SK-N-SH (cell line): ENCODE measurements around the gene ASH1L. TPM values are rescaled to one million over a fixed set of nuclear protein-coding genes. Genes with fewer than 3 reads are reported as not detected.

Experiments used
- CTCF ChIA-PET: fragments of 300-600, 350-600 bp; formaldehyde crosslinking; extraction: SDS; loops from one replicate; lab custom pipeline; 2021; lab: Yijun Ruan, JAX
- POLR2A ChIA-PET: fragments of 350-600 bp; sonication (Branson Sonifier 250); formaldehyde crosslinking; extraction: SDS; loops from one replicate; lab custom pipeline; 2020; ENCODE audit warnings: antibody characterized with exemption, inconsistent platforms; lab: Yijun Ruan, JAX
- DNase-seq: peaks from one replicate; pipeline ENCODE4 v3.0.0; 2012
- H2AFZ ChIP-seq: fragments of 200-600 bp; sonication (generic); 2 replicates; pipeline ENCODE4 v1.8.1; 2016; ENCODE audit warnings: antibody characterized with exemption, mild to moderate bottlenecking, low read depth
- H3F3A ChIP-seq: fragments of 200-600 bp; sonication (generic); replicated peaks from 2 replicates; pipeline ENCODE3; 2016; ENCODE audit warnings: antibody characterized with exemption, mild to moderate bottlenecking; ENCODE audit not compliant: insufficient read depth
- H3K27ac ChIP-seq, 2 experiments: fragments of 200-500 bp in 1 of 2; fragments of 200-600 bp in 1 of 2; sonication (Bioruptor generic) in 1 of 2; sonication (generic), shearing (Covaris generic) in 1 of 2; 2 replicates each; pipeline versions ENCODE4 v1.5.1 to v1.6.1; 2014 to 2016; ENCODE audit warnings: low read depth in 2 of 2, inconsistent platforms in 1 of 2, low read length in 1 of 2, mild to moderate bottlenecking in 1 of 2, mixed read lengths in 1 of 2
- H3K27me3 ChIP-seq: fragments of 200-600 bp; sonication (generic), shearing (Covaris generic); 2 replicates; pipeline ENCODE4 v1.6.1; 2016; ENCODE audit warnings: mixed run types; ENCODE audit not compliant: insufficient read depth
- H3K36me3 ChIP-seq, 2 experiments: fragments of 200-500 bp in 1 of 2; fragments of 200-600 bp in 1 of 2; sonication (Bioruptor generic) in 1 of 2; sonication (generic) in 1 of 2; replicated peaks in 1 of 2; 2 replicates each; pipeline versions ENCODE3 to v1.5.1; 2014 to 2016; ENCODE audit warnings: low read length in 1 of 2, mild to moderate bottlenecking in 1 of 2; ENCODE audit not compliant: insufficient read depth in 2 of 2, control insufficient read depth in 1 of 2
- H3K4me1 ChIP-seq, 2 experiments: fragments of 200-500 bp in 1 of 2; fragments of 200-600 bp in 1 of 2; sonication (Bioruptor generic) in 1 of 2; sonication (generic), shearing (Covaris generic) in 1 of 2; 2 replicates each; pipeline versions ENCODE4 v1.5.1 to v1.6.1; 2014 to 2016; ENCODE audit warnings: low read depth in 1 of 2, low read length in 1 of 2, mixed run types in 1 of 2; ENCODE audit not compliant: insufficient read depth in 2 of 2, control insufficient read depth in 1 of 2
- H3K4me2 ChIP-seq: fragments of 200-600 bp; sonication (generic), shearing (Covaris generic); 2 replicates; pipeline ENCODE4 v1.6.1; 2017; ENCODE audit warnings: mixed run types
- H3K4me3 ChIP-seq, 2 experiments: fragments of 200-500 bp in 1 of 2; fragments of 200-600 bp in 1 of 2; sonication (Bioruptor generic) in 1 of 2; sonication (generic), shearing (Covaris generic) in 1 of 2; 2 replicates each; pipeline versions ENCODE4 v1.5.1 to v1.8.1; 2014 to 2016; ENCODE audit warnings: low read depth in 2 of 2, inconsistent platforms in 1 of 2, low read length in 1 of 2, mild to moderate bottlenecking in 1 of 2, mixed read lengths in 1 of 2, moderate library complexity in 1 of 2
- H3K79me2 ChIP-seq: fragments of 200-600 bp; sonication (generic); 2 replicates; pipeline ENCODE4 v1.8.1; 2017; ENCODE audit warnings: mild to moderate bottlenecking; ENCODE audit not compliant: insufficient read depth
- H3K9ac ChIP-seq: fragments of 200-600 bp; sonication (generic); 2 replicates; pipeline ENCODE4 v1.6.1; 2017; ENCODE audit warnings: mixed run types
- H3K9me2 ChIP-seq: fragments of 200-600 bp; sonication (generic); 2 replicates; pipeline ENCODE4 v1.6.1; 2017; ENCODE audit warnings: mixed run types
- H3K9me3 ChIP-seq: fragments of 200-600 bp; sonication (generic); 2 replicates; pipeline ENCODE4 v1.6.1; 2017; ENCODE audit warnings: mixed run types, mild to moderate bottlenecking, moderate library complexity
- H4K20me1 ChIP-seq: fragments of 200-600 bp; sonication (generic); 2 replicates; pipeline ENCODE4 v1.6.1; 2017; ENCODE audit warnings: mild to moderate bottlenecking, mixed run types; ENCODE audit not compliant: insufficient read depth
- CHD2 ChIP-seq: fragments of 150-350 bp; IDR thresholded peaks from 2 replicates; pipeline ENCODE4 v1.6.1; 2018; ENCODE audit warnings: low read length; ENCODE audit not compliant: partially characterized antibody
- ELF1 ChIP-seq: IDR thresholded peaks from 2 replicates; pipeline ENCODE4 v1.4.0; 2012
- EP300 ChIP-seq, 2 experiments: IDR thresholded peaks; 2 replicates each; pipeline versions ENCODE4 v1.4.0 to v1.6.1; 2012; ENCODE audit warnings: borderline replicate concordance in 1 of 2, low read depth in 1 of 2, low read length in 1 of 2
- EZH2phosphoT487 ChIP-seq: fragments of 200-600 bp; sonication (generic); IDR thresholded peaks from 2 replicates; pipeline ENCODE4 v1.6.1; 2017; ENCODE audit warnings: low read depth, mixed run types, mild to moderate bottlenecking, antibody characterized with exemption, moderate library complexity, borderline replicate concordance
- GATA2 ChIP-seq: sonication (generic); formaldehyde crosslinking; IDR thresholded peaks from 2 replicates; pipeline ENCODE4 v1.5.0; 2020; ENCODE audit warnings: mild to moderate bottlenecking, missing genetic modification reagents
- POLR2AphosphoS5 ChIP-seq: IDR thresholded peaks from 2 replicates; pipeline ENCODE4 v1.6.1; 2012; ENCODE audit warnings: low read depth, low read length
- RAD21 ChIP-seq: IDR thresholded peaks from 2 replicates; pipeline ENCODE4 v1.6.1; 2012; ENCODE audit warnings: mild to moderate bottlenecking, low read length
- SIN3A ChIP-seq: IDR thresholded peaks from 2 replicates; pipeline ENCODE4 v1.6.1; 2012; ENCODE audit warnings: low read depth, mild to moderate bottlenecking, low read length, moderate library complexity, borderline replicate concordance
- SMC3 ChIP-seq: IDR thresholded peaks from 2 replicates; pipeline ENCODE4 v1.6.1; 2012; ENCODE audit warnings: low read depth, low read length, improper control_type of control experiment
- TCF12 ChIP-seq: IDR thresholded peaks from 2 replicates; pipeline ENCODE4 v1.4.0; 2012
- WGBS: methylation state at CpG from one replicate; pipeline ENCODE4 v1.1.6; 2017; ENCODE audit warnings: low lambda C conversion rate; 5-methylcytosine and 5-hydroxymethylcytosine counted together
- polyA plus RNA-seq, 3 experiments: library from polyadenylated mRNA; depleted of rRNA; stranded (reverse); fragments of >200 nt; gene quantifications; 2 replicates each; pipeline ENCODE4 v1.2.3, GENCODE V29; 2012
- TF ChIP-seq, protein P1 (sequence below): IDR thresholded peaks from 2 replicates; pipeline ENCODE4 v1.4.0; 2012; ENCODE audit warnings: low read depth
- TF ChIP-seq, protein P2 (sequence below): IDR thresholded peaks from 2 replicates; pipeline ENCODE4 v1.4.0; 2012; ENCODE audit warnings: low read depth, borderline replicate concordance
- TF ChIP-seq, protein P3 (sequence below): fragments of 150-350 bp; IDR thresholded peaks from 2 replicates; pipeline ENCODE4 v1.6.1; 2016; ENCODE audit warnings: mild to moderate bottlenecking, low read depth, low read length
- TF ChIP-seq, protein P4 (sequence below): fragments of 150-350 bp; IDR thresholded peaks from 2 replicates; pipeline ENCODE4 v1.6.1; 2017; ENCODE audit warnings: antibody characterized with exemption, low read length, low read depth, borderline replicate concordance

ASH1L gene
- polyA plus RNA-seq, 1 of the 3 experiments (the other 2 are of a cell fraction) = 13.4 TPM

DNA sequence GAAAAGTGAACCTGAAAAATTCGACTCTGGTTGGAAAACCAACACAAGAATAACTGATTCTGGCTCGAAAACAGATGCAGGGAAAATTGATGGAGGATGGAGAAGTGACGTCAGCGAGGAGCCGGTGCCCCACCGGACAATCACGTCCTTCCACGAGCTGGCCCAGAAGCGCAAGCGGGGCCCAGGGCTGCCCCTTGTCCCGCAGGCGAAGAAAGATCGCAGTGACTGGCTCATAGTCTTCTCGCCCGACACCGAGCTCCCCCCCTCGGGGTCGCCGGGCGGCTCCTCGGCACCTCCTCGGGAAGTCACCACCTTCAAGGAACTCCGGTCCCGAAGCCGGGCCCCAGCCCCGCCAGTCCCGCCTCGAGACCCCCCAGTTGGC is 240.0 kb downstream of the ASH1L start:
- no peaks in the 10 kb centered on the region for H3K9me2 ChIP-seq
- 0 out of 2 replicates have a peak, but pooled peaks cover 5% of the 10 kb centered on the region for H4K20me1 ChIP-seq
- peak overlapping the region; percentile 84 to 95 for H3K4me3 ChIP-seq
- peaks cover 7 to 22% of the 10 kb centered on the region in 2 experiments for H3K36me3 ChIP-seq
- H3K27ac ChIP-seq = peak overlapping the region; percentile 95
- peaks cover 39% of the 10 kb centered on the region for H3K79me2 ChIP-seq
- ChIA-PET POLR2A (interaction anchor here (0.9 to 1.4 kb wide), 3 partner anchors 15 to 49 kb away, joined by 3 to 5 read pairs (median 4); partner anchors contain the start of genes CLK2 and FDPS), CTCF (interaction anchor here (0.6 to 11.6 kb wide), 17 partner anchors 10 to 399 kb away, joined by 3 to 184 read pairs (median 5); partner anchors contain the start of genes CLK2, ENTREP3, FDPS and KRTCAP2)
- H3K4me1 ChIP-seq = peaks cover 12 to 37% of the 10 kb centered on the region in 2 experiments
- peak; percentile 75 for DNase-seq
- H3F3A ChIP-seq = peaks cover 21% of the 10 kb centered on the region
- H3K27me3 ChIP-seq = no peaks in the 10 kb centered on the region
- peak overlapping the region; percentile 85 for H3K9ac ChIP-seq
- H2AFZ ChIP-seq = no peak overlapping the region
- 8% methylated on average over 12 of the region's 28 CpGs for WGBS
- H3K9me3 ChIP-seq = no peaks in the 10 kb centered on the region
- peak overlapping the region; percentile 97 for H3K4me2 ChIP-seq
- TF ChIP-seq GATA2 (CRISPR knock-in tag) = no peak
- no peak for TF ChIP-seq CHD2
- no peak for TF ChIP-seq TCF12
- no peak for TF ChIP-seq EZH2phosphoT487
- TF ChIP-seq, protein P1, sequence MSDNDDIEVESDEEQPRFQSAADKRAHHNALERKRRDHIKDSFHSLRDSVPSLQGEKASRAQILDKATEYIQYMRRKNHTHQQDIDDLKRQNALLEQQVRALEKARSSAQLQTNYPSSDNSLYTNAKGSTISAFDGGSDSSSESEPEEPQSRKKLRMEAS = no peak
- TF ChIP-seq, protein P2, sequence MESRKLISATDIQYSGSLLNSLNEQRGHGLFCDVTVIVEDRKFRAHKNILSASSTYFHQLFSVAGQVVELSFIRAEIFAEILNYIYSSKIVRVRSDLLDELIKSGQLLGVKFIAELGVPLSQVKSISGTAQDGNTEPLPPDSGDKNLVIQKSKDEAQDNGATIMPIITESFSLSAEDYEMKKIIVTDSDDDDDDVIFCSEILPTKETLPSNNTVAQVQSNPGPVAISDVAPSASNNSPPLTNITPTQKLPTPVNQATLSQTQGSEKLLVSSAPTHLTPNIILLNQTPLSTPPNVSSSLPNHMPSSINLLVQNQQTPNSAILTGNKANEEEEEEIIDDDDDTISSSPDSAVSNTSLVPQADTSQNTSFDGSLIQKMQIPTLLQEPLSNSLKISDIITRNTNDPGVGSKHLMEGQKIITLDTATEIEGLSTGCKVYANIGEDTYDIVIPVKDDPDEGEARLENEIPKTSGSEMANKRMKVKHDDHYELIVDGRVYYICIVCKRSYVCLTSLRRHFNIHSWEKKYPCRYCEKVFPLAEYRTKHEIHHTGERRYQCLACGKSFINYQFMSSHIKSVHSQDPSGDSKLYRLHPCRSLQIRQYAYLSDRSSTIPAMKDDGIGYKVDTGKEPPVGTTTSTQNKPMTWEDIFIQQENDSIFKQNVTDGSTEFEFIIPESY = no peak
- TF ChIP-seq SIN3A = no peak
- TF ChIP-seq, protein P3, sequence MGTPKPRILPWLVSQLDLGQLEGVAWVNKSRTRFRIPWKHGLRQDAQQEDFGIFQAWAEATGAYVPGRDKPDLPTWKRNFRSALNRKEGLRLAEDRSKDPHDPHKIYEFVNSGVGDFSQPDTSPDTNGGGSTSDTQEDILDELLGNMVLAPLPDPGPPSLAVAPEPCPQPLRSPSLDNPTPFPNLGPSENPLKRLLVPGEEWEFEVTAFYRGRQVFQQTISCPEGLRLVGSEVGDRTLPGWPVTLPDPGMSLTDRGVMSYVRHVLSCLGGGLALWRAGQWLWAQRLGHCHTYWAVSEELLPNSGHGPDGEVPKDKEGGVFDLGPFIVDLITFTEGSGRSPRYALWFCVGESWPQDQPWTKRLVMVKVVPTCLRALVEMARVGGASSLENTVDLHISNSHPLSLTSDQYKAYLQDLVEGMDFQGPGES = no peak
- TF ChIP-seq SMC3 = no peak
- no peak for TF ChIP-seq ELF1
- no peak for TF ChIP-seq EP300 (IDR thresholded peaks at IDR 0.05; ENCODE audit: borderline replicate concordance in 1 of 2, low read depth in 1 of 2, low read length in 1 of 2)
- TF ChIP-seq POLR2AphosphoS5 = no peak
- no peak for TF ChIP-seq RAD21
- TF ChIP-seq, protein P4, sequence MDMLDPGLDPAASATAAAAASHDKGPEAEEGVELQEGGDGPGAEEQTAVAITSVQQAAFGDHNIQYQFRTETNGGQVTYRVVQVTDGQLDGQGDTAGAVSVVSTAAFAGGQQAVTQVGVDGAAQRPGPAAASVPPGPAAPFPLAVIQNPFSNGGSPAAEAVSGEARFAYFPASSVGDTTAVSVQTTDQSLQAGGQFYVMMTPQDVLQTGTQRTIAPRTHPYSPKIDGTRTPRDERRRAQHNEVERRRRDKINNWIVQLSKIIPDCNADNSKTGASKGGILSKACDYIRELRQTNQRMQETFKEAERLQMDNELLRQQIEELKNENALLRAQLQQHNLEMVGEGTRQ = no peak
